Hematopoietic multipotent progenitor cell treated with erythropoietin and hydrocortisone succinate and interleukin-3 and kit ligand, for 4 days (in vitro differentiated cells): ENCODE measurements around the gene XRCC3.

ENCODE experiments used
- DNase-seq: peaks from one replicate; pipeline ENCODE4 v3.0.0-alpha.2; 2015

The XRCC3 gene

GRCh38 chr14:103738166-103738565 lies 22.9 kb upstream of the XRCC3 start:
- no peak for DNase-seq

- DNase-seq: no peak
These were observed 22.3 kb upstream of the XRCC3 start for GRCh38 chr14:103737432-103738045.

GRCh38 chr14:103736546-103737431 lies 21.5 kb upstream of the XRCC3 start:
- DNase-seq: no peak

GRCh38 chr14:103735815-103736545 lies 20.7 kb upstream of the XRCC3 start:
- no peak for DNase-seq

- no peak for DNase-seq
These were observed 20.2 kb upstream of the XRCC3 start for GRCh38 chr14:103735439-103735814.

- no peak for DNase-seq
These were observed 19.8 kb upstream of the XRCC3 start for GRCh38 chr14:103735022-103735421.

GRCh38 chr14:103734081-103734888 lies 19.0 kb upstream of the XRCC3 start:
- no peak for DNase-seq

- no peak for DNase-seq
These were observed 18.4 kb upstream of the XRCC3 start for GRCh38 chr14:103733651-103734050.

GRCh38 chr14:103732868-103733620 lies 17.8 kb upstream of the XRCC3 start:
- DNase-seq: no peak

GRCh38 chr14:103731916-103732867 lies 16.9 kb upstream of the XRCC3 start:
- DNase-seq: no peak

GRCh38 chr14:103731481-103731880 lies 16.2 kb upstream of the XRCC3 start:
- DNase-seq: no peak

- peak; percentile 98 for DNase-seq
These were observed 15.3 kb upstream of the XRCC3 start for GRCh38 chr14:103730490-103731035.

- peak; percentile 84 for DNase-seq
These were observed 14.5 kb upstream of the XRCC3 start for GRCh38 chr14:103729496-103730448.

GRCh38 chr14:103728721-103729120 lies 13.5 kb upstream of the XRCC3 start:
- no peak for DNase-seq

- DNase-seq: no peak
These were observed 12.9 kb upstream of the XRCC3 start for GRCh38 chr14:103728141-103728540.

- peak; percentile 42 for DNase-seq
These were observed 12.2 kb upstream of the XRCC3 start for GRCh38 chr14:103727313-103727980.

GRCh38 chr14:103726474-103726873 lies 11.2 kb upstream of the XRCC3 start:
- DNase-seq: no peak

GRCh38 chr14:103725739-103726395 lies 10.6 kb upstream of the XRCC3 start:
- DNase-seq: no peak
